Duodenal mucosa (tissue), 2 donors: ENCODE data around the gene GRID2.

Source experiments
- H3K27ac ChIP-seq: one replicate; pipeline ENCODE4 v1.7.0; 2013; ENCODE audit warnings: low read depth, low read length
- H3K27me3 ChIP-seq, 2 donors: one replicate each; pipeline ENCODE4 v1.7.0; 2013; ENCODE audit warnings: low read length in 2 of 2, control low read depth in 1 of 2; ENCODE audit not compliant: insufficient read depth in 2 of 2, control insufficient read depth in 1 of 2
- H3K36me3 ChIP-seq, 2 donors: one replicate each; pipeline ENCODE4 v1.7.0; 2013; ENCODE audit warnings: low read length in 2 of 2, control low read depth in 1 of 2; ENCODE audit not compliant: insufficient read depth in 2 of 2, control insufficient read depth in 1 of 2
- H3K4me1 ChIP-seq, 2 donors: one replicate each; pipeline ENCODE4 v1.7.0; 2013; ENCODE audit warnings: low read length in 2 of 2, control low read depth in 1 of 2; ENCODE audit not compliant: insufficient read depth in 2 of 2, control insufficient read depth in 1 of 2
- H3K4me3 ChIP-seq, 2 donors: one replicate each; pipeline ENCODE4 v1.7.0; 2013; ENCODE audit warnings: low read length in 2 of 2, low read depth in 1 of 2
- H3K9ac ChIP-seq, 2 donors: one replicate each; pipeline ENCODE4 v1.7.0; 2013; ENCODE audit warnings: low read length in 2 of 2, low read depth in 1 of 2
- H3K9me3 ChIP-seq, 2 donors: one replicate each; pipeline ENCODE4 v1.7.0; 2013; ENCODE audit warnings: low read length in 2 of 2, control low read depth in 1 of 2; ENCODE audit not compliant: control insufficient read depth in 1 of 2

Gene GRID2

DNA sequence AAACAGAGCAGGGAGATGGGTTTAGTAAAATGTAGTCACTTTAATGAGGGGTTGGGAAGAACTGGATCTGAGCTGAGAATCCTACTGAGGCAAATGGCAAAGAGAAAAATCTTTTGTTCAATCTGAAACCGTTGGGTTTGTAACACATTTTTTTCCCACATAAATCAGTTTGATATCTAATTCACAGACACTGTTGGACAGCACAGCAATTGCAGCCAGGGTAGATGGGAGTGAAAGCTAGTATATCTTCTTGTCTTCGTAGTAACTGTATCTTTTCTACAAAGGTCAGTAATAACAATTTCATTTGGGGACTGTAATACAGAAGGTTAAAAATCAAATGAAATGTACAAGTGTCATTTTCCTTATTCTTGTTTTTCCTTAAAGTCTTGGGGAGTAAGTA lies 875.3 kb downstream of the GRID2 start:
- no peaks in the 10 kb centered on the region for H3K9me3 ChIP-seq
- H3K27me3 ChIP-seq: no peaks in the 10 kb centered on the region
- no peaks in the 10 kb centered on the region for H3K36me3 ChIP-seq
- H3K4me1 ChIP-seq: no peaks in the 10 kb centered on the region
- no peak overlapping the region for H3K9ac ChIP-seq
- H3K4me3 ChIP-seq: no peak overlapping the region
- no peak overlapping the region for H3K27ac ChIP-seq

GRCh38 chr4:93182722-93183121 lies 879.0 kb downstream of the GRID2 start:
- Histone ChIP-seq H3K9me3 (no peaks in the 10 kb centered on the region), H3K4me3 (no peak overlapping the region), H3K27ac (no peak overlapping the region), H3K36me3 (no peaks in the 10 kb centered on the region), H3K27me3 (no peaks in the 10 kb centered on the region), H3K9ac (no peak overlapping the region), H3K4me1 (no peaks in the 10 kb centered on the region)

DNA sequence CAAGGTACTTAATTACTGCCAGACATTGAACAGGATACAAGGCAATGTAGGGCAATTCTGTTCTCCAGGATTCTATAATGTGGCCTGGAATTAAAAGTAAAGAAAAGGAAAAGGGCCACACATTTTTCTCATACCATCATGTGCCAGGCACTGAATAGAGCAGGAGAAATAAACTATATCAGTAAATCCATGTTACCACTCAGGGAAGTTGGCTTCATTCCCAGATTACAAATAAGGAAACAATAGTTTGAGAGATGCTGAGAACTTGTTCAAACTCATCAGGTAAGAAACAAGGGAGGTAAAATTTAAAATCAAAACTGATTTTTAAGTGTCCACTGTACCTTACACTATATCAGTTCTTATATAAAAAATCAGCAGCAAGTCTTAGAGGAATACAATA lies 879.8 kb downstream of the GRID2 start:
- Histone ChIP-seq H3K36me3 (no peaks in the 10 kb centered on the region), H3K9ac (no peak overlapping the region), H3K4me1 (no peaks in the 10 kb centered on the region), H3K27me3 (no peaks in the 10 kb centered on the region), H3K4me3 (no peak overlapping the region), H3K9me3 (no peaks in the 10 kb centered on the region), H3K27ac (no peak overlapping the region)

- no peaks in the 10 kb centered on the region for H3K9me3 ChIP-seq
- H3K4me3 ChIP-seq: no peak overlapping the region
- H3K27ac ChIP-seq: no peak overlapping the region
- H3K36me3 ChIP-seq: no peaks in the 10 kb centered on the region
- H3K27me3 ChIP-seq: no peaks in the 10 kb centered on the region
- no peaks in the 10 kb centered on the region for H3K4me1 ChIP-seq
- H3K9ac ChIP-seq: no peak overlapping the region
Measured at GRCh38 chr4:93184053-93184452, 880.3 kb downstream of the GRID2 start.

DNA sequence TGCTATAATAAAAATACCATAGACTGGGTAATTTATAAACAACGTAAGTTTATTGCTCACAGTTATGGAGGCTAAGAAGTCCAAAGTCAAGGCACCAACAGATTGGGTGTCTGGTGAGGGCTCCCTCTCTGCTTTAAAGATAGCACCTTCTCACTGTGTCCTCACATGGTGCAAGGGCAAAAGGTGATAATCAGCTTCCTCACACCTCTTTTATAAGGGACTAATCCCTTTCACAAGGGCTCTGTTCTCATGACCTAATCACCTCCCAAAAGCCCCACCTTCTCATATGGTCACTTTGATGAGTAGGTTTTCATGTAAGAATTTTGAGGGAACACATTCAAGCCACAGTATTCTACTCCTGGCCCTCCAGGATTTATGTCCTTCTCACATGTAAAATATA lies 883.1 kb downstream of the GRID2 start:
- H3K9me3 ChIP-seq: no peaks in the 10 kb centered on the region
- H3K27me3 ChIP-seq: no peaks in the 10 kb centered on the region
- no peak overlapping the region for H3K9ac ChIP-seq
- H3K27ac ChIP-seq: no peak overlapping the region
- no peaks in the 10 kb centered on the region for H3K36me3 ChIP-seq
- H3K4me3 ChIP-seq: no peak overlapping the region
- no peaks in the 10 kb centered on the region for H3K4me1 ChIP-seq

GRCh38 chr4:93187466-93187865 lies 883.7 kb downstream of the GRID2 start:
- no peaks in the 10 kb centered on the region for H3K9me3 ChIP-seq
- no peaks in the 10 kb centered on the region for H3K4me1 ChIP-seq
- H3K36me3 ChIP-seq: no peaks in the 10 kb centered on the region

GRCh38 chr4:93187892-93188291 lies 884.1 kb downstream of the GRID2 start:
- Histone ChIP-seq H3K4me1 (no peaks in the 10 kb centered on the region), H3K4me3 (no peak overlapping the region), H3K27me3 (no peaks in the 10 kb centered on the region), H3K36me3 (no peaks in the 10 kb centered on the region), H3K27ac (no peak overlapping the region), H3K9ac (no peak overlapping the region), H3K9me3 (no peaks in the 10 kb centered on the region)

More at GRCh38 chr4:93187466-93187865, 883.7 kb downstream of the GRID2 start:
- Histone ChIP-seq H3K27ac (no peak overlapping the region), H3K27me3 (no peaks in the 10 kb centered on the region), H3K9ac (no peak overlapping the region), H3K4me3 (no peak overlapping the region)

DNA sequence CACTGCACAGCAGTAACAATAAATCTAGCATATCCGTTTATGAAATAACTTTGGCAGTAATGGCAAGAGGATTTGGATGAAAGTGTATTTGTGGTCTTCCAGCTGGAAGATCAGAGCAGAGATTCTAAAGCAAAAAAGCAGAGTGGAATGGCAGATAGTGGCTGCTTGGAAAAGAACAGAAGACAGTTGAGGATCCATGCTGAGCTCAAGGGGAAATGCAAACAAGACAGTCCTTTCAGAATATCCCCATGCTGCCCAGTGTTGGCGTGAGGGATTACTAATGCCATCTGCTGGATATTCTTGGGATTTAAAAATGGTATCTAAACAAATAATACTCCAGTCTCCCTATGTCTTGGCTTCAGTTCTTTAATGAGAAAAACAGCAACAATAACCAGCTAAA lies 895.7 kb downstream of the GRID2 start:
- no peak overlapping the region for H3K4me3 ChIP-seq
- H3K27me3 ChIP-seq: no peaks in the 10 kb centered on the region
- no peaks in the 10 kb centered on the region for H3K9me3 ChIP-seq
- H3K9ac ChIP-seq: no peak overlapping the region
- no peak overlapping the region for H3K27ac ChIP-seq
- no peaks in the 10 kb centered on the region for H3K4me1 ChIP-seq
- H3K36me3 ChIP-seq: no peaks in the 10 kb centered on the region

DNA sequence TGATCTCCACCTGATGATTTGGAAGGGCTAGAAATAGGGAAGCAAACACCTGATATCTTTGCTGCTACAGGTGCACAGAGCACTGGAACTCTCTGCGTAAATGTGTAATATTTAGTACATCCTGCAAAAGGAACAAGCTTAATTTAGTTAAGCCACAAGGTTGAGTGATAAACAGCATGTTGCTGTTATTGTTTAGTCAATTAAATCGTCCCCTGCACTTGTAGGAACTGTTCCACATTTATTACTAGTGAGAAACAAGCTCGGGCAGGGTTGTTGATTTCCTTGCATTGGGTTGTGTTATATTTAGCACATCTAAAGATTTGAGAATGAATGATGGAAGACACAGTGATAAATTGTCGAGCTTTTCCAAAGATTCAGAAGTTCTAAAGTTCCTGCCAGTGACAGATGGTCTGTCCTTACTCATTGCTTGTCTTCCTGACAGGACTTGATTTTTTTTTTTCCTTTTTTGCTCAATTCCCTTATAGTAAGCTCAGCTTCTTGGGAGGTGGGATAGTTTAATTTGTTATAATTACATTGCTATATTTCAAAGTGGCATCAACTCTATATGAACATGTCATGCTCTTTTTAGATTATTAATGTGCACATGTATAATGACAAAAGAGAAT lies 897.8 kb downstream of the GRID2 start:
- no peaks in the 10 kb centered on the region for H3K27me3 ChIP-seq
- H3K4me3 ChIP-seq: no peak overlapping the region
- H3K27ac ChIP-seq: no peak overlapping the region
- H3K4me1 ChIP-seq: no peaks in the 10 kb centered on the region
- no peaks in the 10 kb centered on the region for H3K9me3 ChIP-seq
- no peaks in the 10 kb centered on the region for H3K36me3 ChIP-seq
- H3K9ac ChIP-seq: no peak overlapping the region

DNA sequence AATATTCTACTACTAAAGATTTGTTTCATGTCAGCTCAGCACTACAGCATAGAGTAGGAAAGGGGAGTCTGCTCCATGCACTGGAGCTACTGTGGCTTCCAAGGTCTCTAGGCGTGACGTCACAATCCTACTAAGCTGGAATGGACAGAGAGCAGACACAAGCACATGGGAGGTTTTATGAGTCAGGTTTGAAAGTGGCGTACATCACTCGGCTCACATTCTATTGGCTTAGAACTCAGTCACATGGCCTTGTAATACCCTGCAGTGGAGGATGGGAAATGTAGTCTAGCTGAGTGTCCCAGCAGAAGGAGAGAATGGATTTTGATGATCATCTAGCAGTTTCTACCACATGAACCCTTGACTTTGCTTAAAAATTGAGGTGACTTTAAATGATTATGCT lies 899.9 kb downstream of the GRID2 start:
- Histone ChIP-seq H3K27me3 (no peaks in the 10 kb centered on the region), H3K9me3 (no peaks in the 10 kb centered on the region), H3K36me3 (no peaks in the 10 kb centered on the region), H3K4me1 (no peaks in the 10 kb centered on the region), H3K4me3 (no peak overlapping the region), H3K27ac (no peak overlapping the region), H3K9ac (no peak overlapping the region)

GRCh38 chr4:93212250-93212649 lies 908.5 kb downstream of the GRID2 start:
- Histone ChIP-seq H3K9me3 (no peaks in the 10 kb centered on the region), H3K9ac (no peak overlapping the region), H3K27me3 (no peaks in the 10 kb centered on the region), H3K27ac (no peak overlapping the region), H3K4me3 (no peak overlapping the region), H3K36me3 (no peaks in the 10 kb centered on the region), H3K4me1 (no peaks in the 10 kb centered on the region)
